CD4-positive, alpha-beta T cell treated with Interleukin-1 beta for 1 hour (primary cell): Measurements from ENCODE around the gene PLIN3.
"Not testable (repeated sequence)": the region's sequence is repeated elsewhere in the genome, so short reads cannot be mapped to it uniquely, and the experiment has no call there.

Experiments used
- DNase-seq, 2 donors: peaks; one replicate each; pipeline ENCODE4 v3.0.0-alpha.2; 2020 to 2022

The PLIN3 gene, protein sequence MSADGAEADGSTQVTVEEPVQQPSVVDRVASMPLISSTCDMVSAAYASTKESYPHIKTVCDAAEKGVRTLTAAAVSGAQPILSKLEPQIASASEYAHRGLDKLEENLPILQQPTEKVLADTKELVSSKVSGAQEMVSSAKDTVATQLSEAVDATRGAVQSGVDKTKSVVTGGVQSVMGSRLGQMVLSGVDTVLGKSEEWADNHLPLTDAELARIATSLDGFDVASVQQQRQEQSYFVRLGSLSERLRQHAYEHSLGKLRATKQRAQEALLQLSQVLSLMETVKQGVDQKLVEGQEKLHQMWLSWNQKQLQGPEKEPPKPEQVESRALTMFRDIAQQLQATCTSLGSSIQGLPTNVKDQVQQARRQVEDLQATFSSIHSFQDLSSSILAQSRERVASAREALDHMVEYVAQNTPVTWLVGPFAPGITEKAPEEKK

DNA sequence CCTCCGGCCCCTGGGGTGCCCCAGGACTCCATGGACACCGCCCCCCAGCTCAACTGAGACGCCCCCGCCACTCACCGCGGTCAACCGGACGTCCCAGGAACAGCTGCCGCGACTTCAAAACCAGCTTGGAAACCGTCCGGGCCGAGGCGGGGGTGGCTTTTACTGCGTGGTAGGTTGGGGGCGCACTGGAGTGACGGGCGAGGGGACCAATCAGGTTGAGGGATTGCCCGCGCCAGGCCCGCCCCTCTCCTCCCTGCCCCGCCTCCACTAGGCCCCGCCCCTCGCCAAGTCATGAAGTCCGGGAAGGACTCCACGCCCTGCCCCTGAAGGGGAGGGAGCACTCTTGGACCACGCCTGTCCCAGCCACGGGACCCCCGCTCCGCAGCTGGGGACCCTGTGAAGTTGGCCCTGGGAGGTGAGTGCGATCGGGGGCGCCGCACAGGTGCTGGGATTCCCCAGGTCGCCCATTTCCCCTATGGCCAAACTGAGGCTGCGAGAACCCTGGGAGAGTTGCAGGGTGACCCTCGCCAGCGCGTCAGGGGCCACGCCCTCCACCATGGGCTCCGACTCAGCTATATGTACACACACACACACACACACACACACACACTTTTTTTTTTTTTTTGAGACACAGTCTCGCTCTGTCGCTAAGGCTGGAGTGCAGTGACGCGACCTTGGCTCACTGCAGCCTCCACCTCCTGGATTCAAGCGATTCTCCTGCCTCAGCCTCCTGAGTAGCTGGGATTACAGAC is at the start of gene PLIN3:
Gene PLIN3, minus strand, starts transcription at position 134 of the 752 bp plus-strand sequence. CDS start 6,273 bp downstream, outside the sequence.
- peak; percentile 89 to 91 for DNase-seq

DNA sequence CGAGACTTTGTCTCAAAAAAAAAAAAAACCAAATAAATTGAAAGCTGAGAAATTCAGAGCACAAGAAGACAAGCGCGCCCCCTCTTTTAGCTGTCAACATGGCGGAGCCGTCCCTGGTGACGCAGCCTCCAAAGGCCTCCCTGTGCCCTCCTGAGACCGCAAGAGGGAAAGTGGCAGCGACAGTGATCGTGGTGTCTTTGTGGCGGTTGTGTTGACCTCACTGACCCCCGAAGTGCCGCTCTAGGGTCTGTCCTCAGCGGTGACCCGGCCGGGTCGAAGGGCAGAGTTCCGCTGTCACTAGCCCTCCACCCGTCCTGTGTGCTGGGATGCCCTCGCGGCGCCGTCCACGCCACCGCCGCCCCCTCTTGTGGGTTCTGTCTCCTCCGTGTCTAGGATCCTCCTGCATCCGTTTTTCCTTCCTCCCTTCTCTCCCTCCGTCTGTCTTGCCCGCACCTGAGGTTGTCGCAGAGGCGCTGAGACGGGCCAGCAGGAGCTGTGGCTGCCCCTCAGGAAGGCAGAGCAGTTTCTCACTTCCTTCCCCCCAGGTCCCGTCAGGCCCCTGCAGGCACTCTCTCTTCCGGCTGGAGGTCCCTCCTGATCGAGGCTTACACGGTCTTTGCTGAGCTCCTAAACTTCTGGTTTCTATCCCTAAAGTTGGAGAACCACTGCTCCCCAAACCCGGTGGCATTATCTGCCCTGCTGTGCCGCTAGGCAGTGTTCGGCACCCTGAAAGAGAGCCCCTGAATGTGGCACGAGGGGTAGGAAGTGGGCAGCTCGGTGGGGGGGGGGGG is 49.0 kb upstream of the PLIN3 start:
- peak; percentile 47 to 53 for DNase-seq

DNA sequence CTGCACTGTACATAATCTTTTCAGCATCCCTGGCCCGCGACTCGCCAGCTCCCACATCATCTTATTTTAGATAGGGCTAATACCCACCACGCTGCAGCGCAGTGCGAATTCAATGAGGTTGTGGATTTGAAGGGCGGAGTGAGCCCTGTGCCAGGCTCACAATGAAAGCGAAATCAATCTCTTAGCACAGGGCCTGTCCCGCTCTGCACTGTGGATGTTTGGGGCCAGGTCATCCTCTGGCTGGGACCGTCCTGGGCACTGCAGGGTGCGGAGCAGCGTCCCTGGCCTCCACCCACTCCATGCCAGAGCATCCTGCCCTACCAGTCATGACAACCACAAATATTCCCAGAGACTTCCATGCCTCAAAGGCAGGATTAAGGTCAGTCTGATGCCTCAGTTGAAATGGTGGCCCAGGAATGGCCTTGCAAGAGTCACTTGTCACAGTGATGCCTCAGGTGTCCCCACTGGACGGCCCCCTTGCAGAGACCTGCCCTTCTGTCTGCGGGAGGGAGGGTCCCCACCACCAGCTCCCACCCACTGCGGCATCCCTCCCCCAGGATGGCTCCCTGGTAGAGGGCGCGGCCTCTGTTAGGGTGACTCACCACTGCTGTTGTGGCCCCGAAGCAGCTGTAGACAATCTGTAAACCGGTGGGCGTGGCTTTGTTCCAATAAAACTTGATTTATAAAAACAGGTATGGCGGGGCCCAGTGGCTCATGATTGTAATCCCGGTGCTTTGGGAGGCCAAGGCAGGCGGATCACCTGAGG is 47.5 kb upstream of the PLIN3 start:
- DNase-seq, result peak; percentile 76 to 77

DNA sequence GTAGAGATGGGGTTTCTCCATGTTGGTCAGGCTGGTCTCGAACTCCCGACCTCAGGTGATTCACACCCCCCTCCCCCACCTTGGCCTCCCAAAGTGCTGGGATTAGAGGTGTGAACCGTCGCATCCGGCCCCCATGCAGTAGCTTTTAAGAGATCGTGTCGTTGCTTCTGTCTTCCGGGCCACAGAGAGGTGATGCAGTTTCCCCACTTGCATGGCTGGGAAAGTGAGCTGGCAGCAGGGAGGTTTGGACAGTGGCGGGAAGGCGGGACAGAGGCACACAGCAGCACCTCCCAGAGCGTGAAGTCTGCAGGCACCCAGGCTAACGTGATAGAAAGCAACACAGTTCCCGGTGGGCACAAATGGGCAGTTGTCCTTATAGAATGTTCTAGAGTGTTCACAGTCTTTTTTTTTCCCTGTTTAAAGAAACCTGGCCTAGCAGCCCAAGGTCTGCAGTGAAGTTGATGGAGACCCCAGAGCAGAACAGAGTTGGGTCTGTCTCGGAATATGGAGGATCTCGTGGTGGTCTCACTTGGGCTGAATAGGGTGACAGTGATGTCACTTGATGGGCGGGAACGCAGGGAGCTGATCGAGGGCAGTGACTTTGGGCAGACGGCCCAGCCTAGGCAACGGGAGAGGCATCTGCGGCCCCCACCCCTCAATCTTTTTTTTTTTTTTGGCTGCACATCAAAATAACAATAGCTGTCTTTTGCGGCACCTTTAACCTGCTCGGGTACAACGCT is 46.7 kb upstream of the PLIN3 start:
- peak; percentile 44 to 61 for DNase-seq

DNA sequence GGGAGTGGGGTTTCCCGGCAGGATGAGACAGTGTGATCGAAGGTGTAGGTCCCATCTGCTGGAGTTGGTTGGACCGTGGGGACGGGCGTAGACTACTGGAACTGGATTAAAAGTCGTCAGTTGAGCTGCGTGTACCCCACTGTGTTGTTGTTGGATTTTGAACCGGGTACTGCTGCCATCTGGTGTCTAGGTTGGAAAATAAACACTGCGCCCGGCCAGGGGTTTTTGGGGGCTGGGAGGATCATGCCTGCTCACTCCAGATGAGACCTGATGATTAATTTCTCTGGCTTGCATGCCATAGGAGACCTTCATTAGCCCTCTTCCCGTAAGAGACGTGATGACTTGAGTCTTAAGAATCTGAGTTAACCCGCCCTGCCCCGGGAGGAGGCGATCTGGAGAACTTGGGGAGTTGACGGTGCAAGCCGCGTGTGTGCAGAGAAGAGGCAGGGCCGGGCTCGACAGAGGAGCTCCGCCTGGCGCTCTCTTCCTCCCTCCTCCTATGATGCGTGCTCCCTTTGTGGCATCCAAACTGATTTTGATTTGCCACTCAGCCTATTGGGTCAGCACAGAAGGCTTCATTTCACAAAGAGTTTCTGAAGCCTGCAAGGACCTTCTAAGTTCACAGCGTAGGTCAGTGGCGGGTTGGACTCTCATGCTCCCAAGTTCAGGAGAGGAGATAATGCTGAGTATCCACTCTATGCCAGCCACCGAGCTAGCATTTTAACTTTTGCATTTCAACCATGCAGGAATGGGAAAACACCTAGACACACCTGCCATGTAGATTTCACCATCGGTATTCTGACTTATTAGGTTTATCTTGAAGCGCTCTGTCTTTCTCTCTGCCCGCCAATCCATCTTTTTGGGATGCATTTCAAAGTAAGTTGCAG is 44.6 kb upstream of the PLIN3 start:
- peak; percentile 65 to 75 for DNase-seq

DNA sequence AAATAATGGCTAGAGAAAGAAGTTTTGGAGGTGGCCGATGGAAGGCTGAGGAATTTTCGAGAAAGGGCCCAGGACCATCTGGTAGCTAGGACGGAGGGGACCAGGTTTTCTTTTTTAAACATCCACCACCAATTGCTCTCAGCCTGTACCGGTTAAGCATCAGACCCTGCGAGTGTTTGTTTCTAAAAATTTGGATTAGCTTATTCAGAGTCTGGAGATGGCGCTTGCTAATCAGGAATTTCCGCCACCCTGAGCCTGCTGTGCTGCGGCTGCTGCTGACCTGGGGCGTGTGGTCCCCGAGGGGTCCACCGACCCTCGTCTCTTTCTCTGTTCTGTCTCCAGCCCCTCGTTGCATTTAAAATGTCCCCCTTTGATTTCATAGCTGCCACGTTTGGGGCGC is 43.8 kb upstream of the PLIN3 start:
- DNase-seq, result no peak

DNA sequence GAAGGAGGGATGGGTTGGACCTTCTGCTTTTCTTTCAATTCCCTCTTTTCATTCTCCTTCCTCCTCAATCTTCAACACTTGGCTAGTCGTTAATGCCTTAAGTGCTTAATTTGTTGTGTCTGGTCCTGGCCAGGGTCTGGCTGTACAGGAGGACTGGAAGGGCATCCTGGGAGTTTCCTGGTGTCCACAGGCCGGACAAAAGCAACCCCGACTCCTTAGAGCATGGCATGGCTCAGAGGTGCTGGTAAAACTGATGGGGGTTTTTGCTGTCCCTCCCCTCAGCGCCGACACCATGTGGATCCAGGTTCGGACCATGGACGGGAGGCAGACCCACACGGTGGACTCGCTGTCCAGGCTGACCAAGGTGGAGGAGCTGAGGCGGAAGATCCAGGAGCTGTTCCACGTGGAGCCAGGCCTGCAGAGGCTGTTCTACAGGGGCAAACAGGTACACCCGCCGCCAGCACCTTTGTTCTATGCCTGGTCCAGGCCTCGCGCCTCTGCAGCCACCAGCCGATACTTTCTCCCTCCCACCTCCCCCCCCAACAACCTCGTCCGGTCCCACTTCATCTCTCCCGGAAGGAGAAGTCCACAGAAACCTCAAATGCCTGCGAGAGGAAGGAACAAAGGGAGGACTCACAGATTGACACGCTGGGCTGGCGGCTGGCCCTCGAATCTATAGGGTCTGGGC is 43.3 kb upstream of the PLIN3 start:
- DNase-seq, result peak; percentile 21 to 30

DNA sequence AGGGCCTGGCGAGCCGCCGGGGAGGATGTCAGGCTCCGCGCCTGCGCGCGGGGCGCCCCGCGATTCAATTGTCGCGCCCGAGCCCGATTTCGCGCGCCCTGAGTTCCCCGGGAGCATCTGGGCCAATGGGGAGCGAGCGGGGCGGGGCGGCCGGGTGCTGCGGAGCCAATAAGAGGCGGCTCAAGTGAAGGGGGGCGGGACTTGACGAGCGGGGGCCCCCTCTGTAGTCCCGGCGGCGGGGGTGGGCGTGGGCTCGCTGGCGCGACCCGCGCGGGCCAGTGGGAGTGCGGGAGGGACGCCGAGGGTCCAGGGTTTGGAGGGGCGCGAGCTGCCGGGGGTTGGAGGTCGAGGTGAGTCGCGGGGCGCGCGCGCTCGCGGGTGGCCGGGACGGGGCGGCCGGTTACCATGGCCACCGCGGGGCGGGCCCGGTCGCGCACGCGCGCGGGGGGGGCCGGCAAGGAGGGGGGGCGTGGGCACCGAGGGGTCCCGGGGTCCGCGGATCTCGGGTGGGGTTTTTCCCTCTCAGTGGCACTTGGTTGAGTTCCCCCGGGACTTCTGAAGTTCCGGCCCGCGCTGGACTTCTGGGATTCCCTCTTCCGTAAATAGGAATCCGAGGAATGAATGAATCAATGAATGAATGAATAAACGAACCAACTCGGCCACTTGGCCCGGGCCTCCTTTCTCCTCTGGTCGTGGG is 42.6 kb upstream of the PLIN3 start:
- DNase-seq, result peak; percentile 91 to 93

DNA sequence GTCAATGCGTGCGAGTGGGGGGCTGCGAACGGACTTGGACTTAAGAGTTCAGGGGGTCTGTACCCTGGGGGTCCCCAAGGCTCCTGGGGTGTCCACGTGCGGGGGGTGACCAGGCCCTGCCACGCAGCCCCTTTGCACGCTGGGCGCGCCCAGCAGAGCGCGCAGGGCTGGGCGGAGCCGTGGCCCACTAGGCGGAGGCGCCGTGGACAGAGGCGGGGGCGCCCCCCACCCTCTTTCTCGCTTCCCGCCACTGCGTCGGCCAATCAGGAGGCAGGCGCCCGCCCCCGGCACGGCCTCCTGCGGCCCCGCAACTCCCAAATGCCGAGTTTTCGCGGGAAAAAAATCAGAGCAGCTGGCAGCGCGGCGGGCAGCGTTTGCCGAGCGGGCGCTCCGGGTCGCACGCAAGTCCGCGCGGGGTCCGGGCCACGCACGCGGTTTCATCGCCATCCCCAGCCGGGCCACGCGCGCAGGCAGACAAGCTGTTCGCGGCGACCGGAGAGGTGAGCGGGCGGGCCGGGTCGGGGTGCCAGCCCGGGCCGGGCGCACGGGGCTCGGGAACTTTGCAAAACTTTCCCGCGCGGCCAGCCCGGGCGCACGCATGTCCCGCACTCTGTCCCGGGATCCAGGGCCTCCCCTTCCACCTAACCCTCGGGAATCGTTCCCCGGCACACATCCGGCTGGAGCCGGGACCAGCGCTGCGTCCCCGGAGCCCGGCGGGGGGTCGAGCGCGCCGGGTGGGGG is 41.9 kb upstream of the PLIN3 start, which contains the start of gene UHRF1:
Gene UHRF1, plus strand, starts transcription at position 346 of the 741 bp plus-strand sequence. CDS start 1,385 bp downstream, outside the sequence.
- DNase-seq, result no peak

DNA sequence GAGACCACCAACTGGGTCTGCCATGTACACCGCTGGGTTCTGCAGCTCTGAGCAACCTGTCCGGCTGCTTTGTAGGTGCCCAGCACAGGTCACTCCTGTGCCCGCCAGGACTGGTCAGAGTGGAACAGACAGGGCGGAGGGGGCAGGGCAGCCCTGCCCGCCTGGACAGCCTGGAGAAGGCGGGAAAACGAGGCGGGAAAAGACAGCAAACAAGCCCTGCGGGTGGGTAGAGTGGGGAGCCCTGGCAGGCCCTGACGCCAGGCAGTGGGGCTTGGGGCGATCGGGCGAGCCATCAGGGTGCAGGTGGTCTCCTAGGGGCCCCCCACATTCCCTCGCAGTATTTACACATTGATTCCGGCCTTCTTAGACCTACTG is 41.3 kb upstream of the PLIN3 start:
- DNase-seq, result no peak

DNA sequence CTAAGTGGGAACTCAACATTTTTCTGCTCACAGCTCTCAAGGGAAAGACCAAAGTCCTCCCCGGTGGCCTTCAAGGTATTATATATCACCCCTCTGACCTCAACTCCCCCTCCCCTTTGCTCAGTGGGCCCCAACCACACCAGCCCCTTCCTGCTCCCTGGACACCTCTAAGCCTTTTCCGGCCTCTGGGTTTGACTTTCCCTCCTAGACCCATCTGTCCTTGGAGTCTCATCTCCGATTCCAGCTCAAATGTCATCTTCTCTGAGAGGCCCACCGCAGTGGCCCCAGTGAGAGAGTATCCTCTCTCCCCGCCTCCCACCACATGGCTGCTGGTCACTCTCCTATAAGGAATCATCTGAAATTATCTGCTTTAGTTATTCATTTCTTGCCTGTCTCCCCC is 40.9 kb upstream of the PLIN3 start:
- no peak for DNase-seq

DNA sequence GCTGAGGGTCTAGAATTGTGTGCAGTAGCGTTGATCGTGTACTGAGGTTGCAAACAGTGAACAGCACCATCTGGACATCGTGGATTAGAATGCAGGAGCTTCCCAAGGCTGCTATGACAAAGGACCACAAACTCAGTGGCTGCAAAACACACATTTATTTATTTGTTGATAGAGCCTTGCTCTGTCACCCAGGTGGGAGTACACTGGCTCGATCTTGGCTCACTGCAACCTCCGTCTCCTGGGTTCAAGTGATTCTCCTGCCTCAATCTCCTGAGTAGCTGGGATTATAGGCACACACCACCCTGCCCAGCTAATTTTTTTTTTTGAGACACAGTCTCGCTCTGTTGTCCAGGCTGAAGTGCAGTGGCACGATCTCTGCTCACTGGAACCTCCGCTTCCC is 39.5 kb upstream of the PLIN3 start:
- no peak for DNase-seq

DNA sequence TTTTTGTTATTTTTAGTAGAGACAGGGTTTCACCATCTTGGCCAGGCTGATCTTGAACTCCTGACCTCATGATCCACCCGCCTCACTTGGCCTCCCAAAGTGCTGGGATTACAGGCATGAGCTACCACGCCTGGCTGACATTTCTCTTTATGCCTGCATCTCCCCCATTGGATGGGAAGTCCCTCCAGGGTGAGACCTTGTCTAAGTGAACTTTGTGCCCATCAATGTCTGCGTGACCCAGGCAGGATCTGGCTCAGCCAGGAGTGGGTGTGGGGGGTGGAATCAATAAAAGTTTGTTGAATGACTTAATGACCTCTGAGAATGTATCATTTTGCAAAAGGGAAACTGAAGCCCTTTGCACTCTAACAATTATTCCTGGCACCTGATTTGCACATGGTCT is 37.0 kb upstream of the PLIN3 start:
- DNase-seq, result no peak

DNA sequence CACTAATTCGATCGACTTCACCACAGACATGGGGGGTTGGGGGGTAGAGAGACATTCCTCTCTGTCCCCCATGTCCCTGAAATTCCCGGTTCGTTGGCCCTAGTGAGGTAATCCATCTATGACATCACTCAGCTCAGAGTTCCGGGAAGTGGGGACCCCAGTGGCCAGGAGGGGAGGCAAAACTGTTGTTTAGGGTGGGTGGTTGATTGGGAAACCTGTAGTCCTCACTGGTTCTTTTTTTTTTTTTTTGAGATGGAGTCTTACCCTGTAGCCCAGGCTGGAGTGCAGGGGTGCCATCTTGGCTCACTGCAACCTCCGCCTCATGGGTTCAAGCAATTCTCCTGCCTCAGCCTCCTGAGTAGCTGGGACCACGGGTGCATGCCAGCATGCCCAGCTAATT is 35.3 kb upstream of the PLIN3 start, which contains the start of gene ARRDC5:
Gene ARRDC5, minus strand, starts transcription at position 101 of the 400 bp plus-strand sequence. Its CDS starts 71 bp downstream, at position 30.
- no peak for DNase-seq

DNA sequence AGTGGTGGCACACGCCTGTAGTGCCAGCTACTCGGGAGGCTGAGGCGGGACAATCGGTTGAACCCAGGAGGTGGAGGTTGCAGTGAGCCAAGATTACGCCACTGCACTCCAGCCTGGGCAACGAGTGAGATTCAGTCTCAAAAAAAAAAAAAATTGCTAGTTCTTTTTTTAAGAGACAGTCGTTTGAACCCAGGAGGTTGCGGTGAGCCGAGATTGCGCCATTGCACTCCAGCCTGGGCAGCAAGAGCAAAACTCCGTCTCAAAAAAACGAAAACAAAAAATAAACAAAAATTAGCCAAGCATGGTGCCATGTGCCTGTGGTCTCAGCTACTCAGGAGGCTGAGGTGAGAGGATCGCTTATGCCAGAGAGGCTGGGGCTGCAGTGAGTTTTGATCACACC is 33.4 kb upstream of the PLIN3 start:
- not testable (repeated sequence) for DNase-seq

DNA sequence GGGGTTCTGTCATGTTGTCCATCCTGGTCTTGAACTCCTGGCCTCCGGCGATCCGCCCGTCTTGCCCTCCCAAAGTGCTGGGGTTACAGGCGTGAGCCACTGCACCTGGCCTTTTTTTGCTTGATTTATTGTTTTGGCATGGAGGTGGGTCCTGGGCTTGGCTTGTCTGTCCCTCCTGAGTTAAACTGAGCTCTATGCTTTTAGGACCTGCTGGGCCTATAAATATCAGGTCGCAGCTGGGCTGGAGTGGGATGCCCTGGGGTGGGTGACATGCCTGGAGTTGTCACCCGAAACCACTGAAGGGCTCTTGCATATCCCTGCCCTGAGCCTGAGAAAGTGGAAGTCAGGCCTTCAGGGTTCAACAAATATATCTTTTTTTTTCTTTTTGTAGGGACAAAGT is 29.7 kb upstream of the PLIN3 start:
- DNase-seq, result no peak

DNA sequence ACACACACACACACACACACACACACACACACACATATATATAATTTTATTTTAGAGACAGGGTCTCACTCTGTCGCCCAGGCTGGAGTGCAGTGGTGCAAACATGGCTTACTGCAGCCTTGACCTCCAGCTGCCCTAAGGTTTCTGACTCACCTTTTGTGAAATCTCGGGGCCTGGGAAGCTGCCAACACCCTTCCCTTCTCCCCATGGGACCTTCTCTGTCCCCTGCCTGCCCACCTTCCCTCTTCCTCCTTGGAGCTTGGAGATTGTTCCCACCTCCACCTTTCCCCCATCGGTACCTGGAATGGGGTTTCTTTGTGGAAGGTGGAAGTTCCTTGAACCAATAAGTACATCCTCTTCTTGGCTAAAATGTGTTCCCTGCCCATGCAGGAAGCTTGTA is 28.9 kb upstream of the PLIN3 start:
- DNase-seq, result no peak

DNA sequence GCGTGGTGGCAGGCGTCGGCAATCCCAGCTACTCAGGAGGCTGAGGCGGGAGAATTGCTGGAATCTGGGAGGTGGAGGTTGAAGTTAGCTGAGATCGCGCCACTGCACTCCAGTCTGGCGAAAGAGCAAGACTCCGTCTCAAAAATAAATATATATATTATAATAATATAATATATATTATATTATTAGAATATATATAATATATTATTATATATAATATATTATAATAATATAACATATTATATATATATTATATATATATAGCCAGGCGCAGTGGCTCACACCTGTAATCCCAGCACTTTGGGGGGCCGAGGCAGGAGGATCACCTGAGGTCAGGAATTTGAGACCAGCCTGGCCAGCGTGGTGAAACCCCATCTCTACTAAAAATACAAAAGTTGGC is 25.5 kb upstream of the PLIN3 start:
- not testable (repeated sequence) for DNase-seq
